PC-3 (cell line): ENCODE data around the gene GALNT2. TPM values are rescaled to one million over a fixed set of nuclear protein-coding genes. Genes with fewer than 3 reads are reported as not detected.

Source experiments
- ATAC-seq: fragments of 200-7000 bp; cut with Tn5 transposase; 2 replicates; pipeline ENCODE4 v1.9.1; 2020; ENCODE audit warnings: mild to moderate bottlenecking, moderate library complexity
- BruUV-seq: library from RNA; stranded (reverse); fragments of 400-500 nt; replicated peaks from 2 replicates; lab custom pipeline; 2021; lab: Mats Ljungman, UMichigan
- CTCF ChIA-PET: fragments of 300-600 bp; sonication (Branson Sonifier 250); formaldehyde crosslinking; loops from one replicate; lab custom pipeline; 2022; ENCODE audit warnings: antibody characterized with exemption; lab: Charles Lee
- POLR2A ChIA-PET: fragments of 300-600 bp; sonication (Branson Sonifier 250); formaldehyde crosslinking; loops from one replicate; lab custom pipeline; 2022; ENCODE audit warnings: antibody characterized with exemption; ENCODE audit not compliant: unreplicated experiment; lab: Charles Lee
- DNase-seq: peaks from one replicate; pipeline ENCODE4 v3.0.0-alpha.2; 2015
- H2AFZ ChIP-seq: fragments of 300-600 bp; sonication (generic); 2 replicates; pipeline ENCODE4 v1.6.0; 2016; ENCODE audit warnings: antibody characterized with exemption, low read length
- H3F3A ChIP-seq: fragments of 300-600 bp; sonication (generic); one replicate; pipeline ENCODE4 v1.6.0; 2017; ENCODE audit warnings: antibody characterized with exemption, low read length, control low read depth, mild to moderate bottlenecking; ENCODE audit not compliant: unreplicated experiment
- H3K27ac ChIP-seq: fragments of 300-600 bp; sonication (generic); 2 replicates; pipeline ENCODE4 v1.5.1; 2016; ENCODE audit warnings: mild to moderate bottlenecking, low read length
- H3K27me3 ChIP-seq: fragments of 300-600 bp; sonication (generic); 2 replicates; pipeline ENCODE4 v1.6.1; 2016; ENCODE audit warnings: low read length, mixed read lengths
- H3K36me3 ChIP-seq: fragments of 300-600 bp; sonication (generic); 2 replicates; pipeline ENCODE4 v1.6.1; 2016; ENCODE audit warnings: low read depth, mixed run types, low read length, mixed read lengths
- H3K4me1 ChIP-seq: fragments of 300-600 bp; sonication (generic); 2 replicates; pipeline ENCODE4 v1.5.1; 2016; ENCODE audit warnings: low read length; ENCODE audit not compliant: insufficient read depth
- H3K4me2 ChIP-seq: fragments of 300-600 bp; sonication (generic); 2 replicates; pipeline ENCODE4 v1.6.0; 2016; ENCODE audit warnings: low read length
- H3K4me3 ChIP-seq: fragments of 300-600 bp; sonication (generic); 2 replicates; pipeline ENCODE4 v1.5.1; 2016; ENCODE audit warnings: mild to moderate bottlenecking, low read length, mixed read lengths
- H3K79me2 ChIP-seq: fragments of 300-600 bp; sonication (generic); 2 replicates; pipeline ENCODE4 v1.6.1; 2017; ENCODE audit warnings: low read length, mixed read lengths
- H3K9ac ChIP-seq: fragments of 300-600 bp; sonication (generic); 2 replicates; pipeline ENCODE4 v1.6.0; 2016; ENCODE audit warnings: mild to moderate bottlenecking, low read length
- H3K9me2 ChIP-seq: fragments of 300-600 bp; sonication (generic); replicated peaks from 2 replicates; pipeline ENCODE4 v1.6.1; 2016; ENCODE audit warnings: mixed run types, low read length, mixed read lengths
- H3K9me3 ChIP-seq: fragments of 300-600 bp; sonication (generic); 2 replicates; pipeline ENCODE4 v1.6.1; 2016; ENCODE audit warnings: low read length, mixed read lengths
- H4K20me1 ChIP-seq: fragments of 300-600 bp; sonication (generic); 2 replicates; pipeline ENCODE4 v1.6.1; 2016; ENCODE audit warnings: low read length, mixed read lengths
- CTCF ChIP-seq: fragments of 300-600 bp; sonication (generic); conservative IDR thresholded peaks from 2 replicates; pipeline ENCODE4 v1.5.1; 2017; ENCODE audit warnings: antibody characterized with exemption, low read depth, mild to moderate bottlenecking, low read length
- EZH2 ChIP-seq: fragments of 300-600 bp; sonication (generic); IDR thresholded peaks from one replicate; pipeline ENCODE4 v1.6.1; 2017; ENCODE audit warnings: antibody characterized with exemption, mild to moderate bottlenecking, low read length; ENCODE audit not compliant: unreplicated experiment
- EZH2phosphoT487 ChIP-seq: fragments of 300-600 bp; sonication (generic); IDR thresholded peaks from 2 replicates; pipeline ENCODE4 v1.6.1; 2018; ENCODE audit warnings: mild to moderate bottlenecking, antibody characterized with exemption, low read length, borderline replicate concordance
- intact Hi-C: fragments of 100-400 bp; cut with micrococcal nuclease; formaldehyde crosslinking; loops from 2 replicates; pipeline ENCODE4 v1.9.0; 2023
- total RNA-seq: library from RNA; depleted of rRNA; stranded (reverse); fragments of >200 nt; gene quantifications from 2 replicates; pipeline ENCODE4 v1.2.3, GENCODE V29; 2014

The GALNT2 gene
- total RNA-seq, 1 experiment from 2014 or later: 182 TPM

GRCh38 chr1:230129341-230129740 lies 62.3 kb downstream of the GALNT2 start:
- Histone ChIP-seq H3K4me3 (no peak overlapping the region), H3K27ac (no peak overlapping the region), H4K20me1 (no peaks in the 10 kb centered on the region), H3K9ac (no peak overlapping the region), H3F3A (no peaks in the 10 kb centered on the region), H2AFZ (no peak overlapping the region), H3K4me1 (peaks cover 27% of the 10 kb centered on the region), H3K27me3 (no peaks in the 10 kb centered on the region), H3K9me2 (no peaks in the 10 kb centered on the region), H3K9me3 (no peaks in the 10 kb centered on the region), H3K4me2 (no peak overlapping the region), H3K79me2 (peaks cover 99% of the 10 kb centered on the region), H3K36me3 (peaks cover 3% of the 10 kb centered on the region; the same call in 1 of the 2 replicates)
- no TSS peak for BruUV-seq
- POLR2A ChIA-PET: no interaction called here
- intact Hi-C loops: no loop called here
- DNase-seq (no peak), ATAC-seq (no peak)
- CTCF ChIA-PET: no interaction called here
- no peak for TF ChIP-seq CTCF
- TF ChIP-seq EZH2phosphoT487: no peak
- TF ChIP-seq EZH2: no peak

GRCh38 chr1:230130172-230130944 lies 63.3 kb downstream of the GALNT2 start:
- intact Hi-C loops: no loop called here
- no peak overlapping the region for H3K27ac ChIP-seq
- ChIA-PET CTCF (no interaction called here), POLR2A (no interaction called here)
- H3K9me3 ChIP-seq: no peaks in the 10 kb centered on the region
- H3K36me3 ChIP-seq: peaks cover 3% of the 10 kb centered on the region; the same call in 1 of the 2 replicates
- no peak overlapping the region for H2AFZ ChIP-seq
- no peak for DNase-seq
- no peaks in the 10 kb centered on the region for H4K20me1 ChIP-seq
- H3F3A ChIP-seq: no peaks in the 10 kb centered on the region
- no peaks in the 10 kb centered on the region for H3K27me3 ChIP-seq
- H3K4me1 ChIP-seq: peaks cover 20% of the 10 kb centered on the region
- H3K4me2 ChIP-seq: no peak overlapping the region
- H3K79me2 ChIP-seq: peaks cover 99% of the 10 kb centered on the region
- ATAC-seq: no peak
- no TSS peak for BruUV-seq
- H3K4me3 ChIP-seq: no peak overlapping the region
- TF ChIP-seq EZH2 (no peak), CTCF (no peak), EZH2phosphoT487 (no peak)
- H3K9me2 ChIP-seq: no peaks in the 10 kb centered on the region
- H3K9ac ChIP-seq: no peak overlapping the region

- no peak overlapping the region for H2AFZ ChIP-seq
- ChIA-PET CTCF (no interaction called here), POLR2A (no interaction called here)
- H3K27ac ChIP-seq: no peak overlapping the region
- DNase-seq (no peak), ATAC-seq (no peak)
- H3K9ac ChIP-seq: no peak overlapping the region
- no peaks in the 10 kb centered on the region for H3K27me3 ChIP-seq
- no TSS peak for BruUV-seq
- no peaks in the 10 kb centered on the region for H3K9me3 ChIP-seq
- H3K79me2 ChIP-seq: peaks cover 99% of the 10 kb centered on the region
- peaks cover 3% of the 10 kb centered on the region; the same call in 1 of the 2 replicates for H3K36me3 ChIP-seq
- no peaks in the 10 kb centered on the region for H4K20me1 ChIP-seq
- intact Hi-C loops: no loop called here
- TF ChIP-seq EZH2phosphoT487 (no peak), CTCF (no peak), EZH2 (no peak)
- H3K4me2 ChIP-seq: no peak overlapping the region
- H3K4me1 ChIP-seq: peaks cover 11% of the 10 kb centered on the region
- no peaks in the 10 kb centered on the region for H3F3A ChIP-seq
- no peaks in the 10 kb centered on the region for H3K9me2 ChIP-seq
- no peak overlapping the region for H3K4me3 ChIP-seq
Observed at GRCh38 chr1:230131457-230131856, 64.4 kb downstream of the GALNT2 start.
